Measurements from ENCODE around the gene ATP10A.

- TF ChIP-seq, protein P1, sequence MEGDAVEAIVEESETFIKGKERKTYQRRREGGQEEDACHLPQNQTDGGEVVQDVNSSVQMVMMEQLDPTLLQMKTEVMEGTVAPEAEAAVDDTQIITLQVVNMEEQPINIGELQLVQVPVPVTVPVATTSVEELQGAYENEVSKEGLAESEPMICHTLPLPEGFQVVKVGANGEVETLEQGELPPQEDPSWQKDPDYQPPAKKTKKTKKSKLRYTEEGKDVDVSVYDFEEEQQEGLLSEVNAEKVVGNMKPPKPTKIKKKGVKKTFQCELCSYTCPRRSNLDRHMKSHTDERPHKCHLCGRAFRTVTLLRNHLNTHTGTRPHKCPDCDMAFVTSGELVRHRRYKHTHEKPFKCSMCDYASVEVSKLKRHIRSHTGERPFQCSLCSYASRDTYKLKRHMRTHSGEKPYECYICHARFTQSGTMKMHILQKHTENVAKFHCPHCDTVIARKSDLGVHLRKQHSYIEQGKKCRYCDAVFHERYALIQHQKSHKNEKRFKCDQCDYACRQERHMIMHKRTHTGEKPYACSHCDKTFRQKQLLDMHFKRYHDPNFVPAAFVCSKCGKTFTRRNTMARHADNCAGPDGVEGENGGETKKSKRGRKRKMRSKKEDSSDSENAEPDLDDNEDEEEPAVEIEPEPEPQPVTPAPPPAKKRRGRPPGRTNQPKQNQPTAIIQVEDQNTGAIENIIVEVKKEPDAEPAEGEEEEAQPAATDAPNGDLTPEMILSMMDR (IDR thresholded peaks at IDR 0.05): no peak
- TF ChIP-seq POLR2AphosphoS5 (IDR thresholded peaks at IDR 0.05) (no peak), POLR2A (IDR thresholded peaks at IDR 0.05) (no peak)
Measured at GRCh38 chr15:25679964-25680685, 183.0 kb downstream of the ATP10A start.
